HepG2 (cell line): ENCODE measurements around the gene CHRM5. TPM values are rescaled to one million over a fixed set of nuclear protein-coding genes. Genes with fewer than 3 reads are reported as not detected.

ENCODE experiments used
- ATAC-seq: fragments of 200-7000 bp; cut with Tn5 transposase; 3 replicates; pipeline ENCODE4 v1.9.1; 2020; ENCODE audit warnings: mild to moderate bottlenecking, moderate library complexity
- BruUV-seq: library from RNA; stranded (reverse); fragments of 400-500 nt; replicated peaks from 2 replicates; lab custom pipeline; 2021; lab: Mats Ljungman, UMichigan
- CTCF ChIA-PET: fragments of 300-600 bp; formaldehyde crosslinking; extraction: SDS; loops from one replicate; lab custom pipeline; 2021; ENCODE audit warnings: low total read pairs, inconsistent platforms, low intra/inter-chr PET ratio; lab: Yijun Ruan, JAX
- POLR2A ChIA-PET: fragments of 350-600 bp; sonication (Branson Sonifier 250); formaldehyde crosslinking; loops from one replicate; lab custom pipeline; 2020; ENCODE audit warnings: antibody characterized with exemption, inconsistent platforms; lab: Yijun Ruan, JAX
- DNase-seq: peaks from one replicate; pipeline ENCODE4 v3.0.0-alpha.2; 2015; ENCODE audit warnings: low spot score
- FAIRE-seq: peaks from 3 replicates; lab custom pipeline; 2011; peaks lifted over from hg19 to GRCh38; lab: Jason Lieb, UNC
- H2AFZ ChIP-seq: one replicate; pipeline ENCODE4 v1.6.1; 2011; ENCODE audit warnings: low read length, inconsistent platforms
- H3K27ac ChIP-seq: fragments of 300-600 bp; 3 replicates; pipeline ENCODE4 v1.8.0; 2011; ENCODE audit warnings: mixed run types, mild to moderate bottlenecking, mixed read lengths, low read length, inconsistent platforms; ENCODE audit not compliant: insufficient read depth; ENCODE audit errors: extremely low read length
- H3K27me3 ChIP-seq, 2 experiments: fragments of 200-600 bp in 1 of 2; 2 replicates in 1 of 2; 3 replicates in 1 of 2; pipeline versions ENCODE4 v1.6.0 to v1.8.0; 2011; ENCODE audit warnings: low read length in 2 of 2, mild to moderate bottlenecking in 2 of 2, moderate library complexity in 2 of 2, inconsistent platforms in 1 of 2; ENCODE audit not compliant: insufficient read depth in 2 of 2, control insufficient read depth in 1 of 2
- H3K36me3 ChIP-seq, 2 experiments: fragments of 200-600 bp in 1 of 2; replicated peaks in 1 of 2; 2 replicates in 1 of 2; 3 replicates in 1 of 2; pipeline versions ENCODE4 v1.5.1 to v1.8.0; 2011; ENCODE audit warnings: low read length in 2 of 2, inconsistent platforms in 1 of 2; ENCODE audit not compliant: insufficient read depth in 2 of 2, control insufficient read depth in 1 of 2
- H3K4me1 ChIP-seq: 2 replicates; pipeline ENCODE4 v1.5.1; 2012; ENCODE audit warnings: low read length, inconsistent platforms; ENCODE audit not compliant: insufficient read depth
- H3K4me2 ChIP-seq: 2 replicates; pipeline ENCODE4 v1.6.0; 2011; ENCODE audit warnings: low read depth, low read length, inconsistent platforms
- H3K4me3 ChIP-seq, 3 experiments: fragments of 200-600 bp in 1 of 3; sonication (generic), shearing (Covaris generic) in 1 of 3; replicated peaks in 1 of 3; 2 replicates each; pipeline ENCODE4 v1.5.1; 2011 to 2016; ENCODE audit warnings: low read length in 3 of 3, inconsistent platforms in 2 of 3, low read depth in 2 of 3, mild to moderate bottlenecking in 2 of 3, control low read depth in 1 of 3, mixed read lengths in 1 of 3; ENCODE audit not compliant: insufficient read depth in 1 of 3
- H3K79me2 ChIP-seq: one replicate; pipeline ENCODE4 v1.6.1; 2011; ENCODE audit warnings: low read length, inconsistent platforms; ENCODE audit not compliant: insufficient read depth
- H3K9ac ChIP-seq: 2 replicates; pipeline ENCODE4 v1.6.0; 2011; ENCODE audit warnings: mild to moderate bottlenecking, low read depth, low read length, inconsistent platforms; ENCODE audit not compliant: insufficient read depth
- H3K9me3 ChIP-seq: 2 replicates; pipeline ENCODE4 v1.5.1; 2012; ENCODE audit warnings: mild to moderate bottlenecking, low read length
- H4K20me1 ChIP-seq: 2 replicates; pipeline ENCODE4 v1.6.0; 2011; ENCODE audit warnings: inconsistent platforms, mild to moderate bottlenecking, low read length, moderate library complexity; ENCODE audit not compliant: insufficient read depth
- MAFK ChIP-seq, 2 experiments: IDR thresholded peaks in 1 of 2; conservative IDR thresholded peaks in 1 of 2; 2 replicates each; pipeline ENCODE4 v1.6.1; 2011; ENCODE audit warnings: improper control_type of control experiment in 2 of 2, low read length in 2 of 2
- RXRA ChIP-seq: sonication (generic); formaldehyde crosslinking; IDR thresholded peaks from 2 replicates; pipeline ENCODE4 v1.5.1; 2020; ENCODE audit warnings: missing genetic modification reagents
- SAP130 ChIP-seq: IDR thresholded peaks from 2 replicates; pipeline ENCODE4 v1.6.1; 2016; ENCODE audit warnings: low read depth
- SNAI1 ChIP-seq: sonication (generic); formaldehyde crosslinking; IDR thresholded peaks from 2 replicates; pipeline ENCODE4 v1.5.0; 2020; ENCODE audit warnings: mild to moderate bottlenecking, missing genetic modification reagents, borderline replicate concordance
- TBP ChIP-seq: sonication (generic); formaldehyde crosslinking; IDR thresholded peaks from 2 replicates; pipeline ENCODE4 v1.5.0; 2020; ENCODE audit warnings: missing genetic modification reagents
- THYN1 ChIP-seq: sonication (generic); formaldehyde crosslinking; IDR thresholded peaks from 2 replicates; pipeline ENCODE4 v1.8.1; 2023; ENCODE audit warnings: low read depth, mild to moderate bottlenecking, moderate library complexity, missing genetic modification reagents, borderline replicate concordance
- ZBTB38 ChIP-seq: sonication (generic); formaldehyde crosslinking; IDR thresholded peaks from 2 replicates; pipeline ENCODE4 v1.5.1; 2020; ENCODE audit warnings: mild to moderate bottlenecking, missing genetic modification reagents
- ZNF253 ChIP-seq: sonication (generic); formaldehyde crosslinking; IDR thresholded peaks from 2 replicates; pipeline ENCODE4 v1.8.0; 2022; ENCODE audit warnings: mild to moderate bottlenecking, missing genetic modification reagents, borderline replicate concordance
- ZNF484 ChIP-seq: sonication (generic); formaldehyde crosslinking; IDR thresholded peaks from 2 replicates; pipeline ENCODE4 v1.5.1; 2020; ENCODE audit warnings: mild to moderate bottlenecking, low read depth, missing genetic modification reagents, borderline replicate concordance
- ZNF615 ChIP-seq: sonication (generic); formaldehyde crosslinking; IDR thresholded peaks from 2 replicates; pipeline ENCODE4 v1.5.0; 2020; ENCODE audit warnings: mild to moderate bottlenecking, missing genetic modification reagents, borderline replicate concordance
- WGBS: methylation state at CpG from one replicate; pipeline ENCODE4 v1.1.6; 2017; ENCODE audit warnings: low lambda C conversion rate; 5-methylcytosine and 5-hydroxymethylcytosine counted together
- in situ Hi-C: cut with HindIII; loops from 2 replicates; pipeline ENCODE4 v1.10.0; 2017; ENCODE audit warnings: low pct_unique_long_range_greater_than_20kb; ENCODE audit not compliant: extremely low pct_ligation_motif_present
- intact Hi-C: fragments of 100-400 bp; cut with micrococcal nuclease; formaldehyde crosslinking; loops from one replicate; pipeline ENCODE4 v1.10.0; 2022; ENCODE audit not compliant: unreplicated experiment
- polyA plus RNA-seq, 8 experiments: library from polyadenylated mRNA; depleted of rRNA in 3 of 8; stranded (reverse) in 7 of 8; unstranded in 1 of 8; fragments of >200 nt; fragmentation: Illumina TruSeq in 4 of 8; extraction: Trizol in 4 of 8; gene quantifications; 2 replicates each; pipeline versions ENCODE4 v1.2.1 to v1.2.3, GENCODE V29; 2011 to 2016; ENCODE audit warnings: low read depth in 4 of 8, missing spikeins in 1 of 8, mixed read lengths in 1 of 8; ENCODE audit not compliant: insufficient read depth in 1 of 8
- total RNA-seq, 5 experiments: library from RNA; depleted of rRNA; stranded (reverse); fragments of >200 nt; fragmentation: Illumina TruSeq; extraction: Trizol; gene quantifications; 2 replicates each; pipeline ENCODE4 v1.2.3, GENCODE V29; 2016; ENCODE audit warnings: low read depth in 1 of 5
- TF ChIP-seq, protein P1 (sequence below): sonication (generic); formaldehyde crosslinking; IDR thresholded peaks from 2 replicates; pipeline ENCODE4 v1.5.1; 2020; ENCODE audit warnings: missing genetic modification reagents, mild to moderate bottlenecking, borderline replicate concordance
- TF ChIP-seq, protein P2 (sequence below): IDR thresholded peaks from 2 replicates; pipeline ENCODE4 v1.6.1; 2016; ENCODE audit warnings: missing compliant biosample characterization, missing genetic modification reagents, borderline replicate concordance

The CHRM5 gene
- total and polyA plus RNA-seq, 2 of the 13 experiments (the other 11 are each of a cell fraction or from before 2014, with no cell fraction given): not detected

DNA sequence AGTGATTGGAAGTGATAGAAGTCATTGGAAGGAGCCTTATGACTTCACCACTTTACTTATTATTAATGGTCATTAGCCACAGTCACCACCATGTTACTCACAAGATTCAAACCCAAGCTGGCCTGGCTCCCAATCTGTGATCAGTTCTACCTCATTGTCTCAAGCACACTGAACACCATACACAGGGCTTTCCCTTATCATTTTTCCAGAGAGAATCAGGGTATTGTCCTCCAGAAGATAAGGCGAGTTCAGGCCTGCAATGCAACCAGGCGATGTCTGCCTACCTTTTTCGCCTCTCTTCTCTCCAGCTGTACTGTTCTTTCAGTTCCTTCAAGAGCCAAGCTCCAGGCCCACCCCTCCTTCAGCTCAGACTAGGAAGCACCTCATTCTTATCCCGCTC, 108.5 kb downstream of the CHRM5 start (continued):
- no peak for TF ChIP-seq ZNF484 (CRISPR knock-in tag)

DNA sequence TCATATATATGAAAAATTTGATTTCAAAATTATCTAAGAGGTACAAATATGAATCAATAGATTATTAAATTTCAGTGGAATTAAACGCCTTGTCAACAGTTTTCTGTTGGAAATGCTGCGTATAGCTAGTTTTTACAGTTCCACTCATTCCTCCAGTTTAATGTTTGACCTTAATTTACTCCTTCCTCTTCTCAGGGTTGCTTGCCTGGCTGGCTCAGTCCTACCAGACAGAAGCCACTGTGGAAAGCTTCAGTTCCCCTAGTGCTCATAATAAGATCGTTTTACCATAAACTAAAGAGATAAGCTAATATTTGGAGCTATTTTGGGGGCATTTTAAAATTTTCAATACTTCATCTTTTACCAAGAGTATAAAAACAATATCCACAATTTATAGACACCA, 110.6 kb downstream of the CHRM5 start:
- POLR2A ChIA-PET: no interaction called here

DNA sequence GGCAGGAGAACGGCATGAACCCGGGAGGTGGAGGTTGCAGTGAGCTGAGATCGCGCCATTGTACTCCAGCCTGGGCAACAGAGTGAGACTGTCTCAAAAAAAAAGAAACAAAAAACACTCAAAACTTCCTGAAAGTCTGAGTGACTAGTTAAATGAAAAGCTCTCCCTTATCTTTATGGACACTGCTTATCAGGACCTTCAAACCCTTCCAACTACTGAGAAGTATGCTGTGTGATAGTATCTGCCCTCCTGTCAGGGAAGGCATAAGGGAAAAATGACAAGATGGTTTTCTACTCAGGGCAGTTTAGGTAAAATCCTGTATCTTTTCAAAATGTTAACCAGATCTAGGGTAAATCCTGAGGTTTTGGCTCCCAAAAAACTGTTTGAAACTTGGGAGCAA, 111.6 kb downstream of the CHRM5 start:
- intact Hi-C loops (no loop called here), in situ Hi-C loops (no loop called here)
- POLR2A ChIA-PET: no interaction called here
- DNase-seq (no peak), FAIRE-seq (no peak), ATAC-seq (no peak)
- Histone ChIP-seq H3K27ac (no peak overlapping the region), H3K27me3 (no peaks in the 10 kb centered on the region), H2AFZ (no peak overlapping the region), H3K36me3 (peaks cover 0 to 4% of the 10 kb centered on the region in 2 experiments; a peak in 4 of 5 replicates), H3K9ac (no peak overlapping the region), H3K9me3 (no peaks in the 10 kb centered on the region), H4K20me1 (no peaks in the 10 kb centered on the region), H3K79me2 (no peaks in the 10 kb centered on the region), H3K4me1 (no peaks in the 10 kb centered on the region), H3K4me3 (no peak overlapping the region), H3K4me2 (no peak overlapping the region)
- 92% methylated on average over 4 of the region's 4 CpGs for WGBS
- no TSS peak for BruUV-seq
- CTCF ChIA-PET: no interaction called here
- no peak for TF ChIP-seq SNAI1 (CRISPR knock-in tag)
- no peak for TF ChIP-seq RXRA (CRISPR knock-in tag)
- no peak for TF ChIP-seq SAP130 (CRISPR knock-in tag)
- TF ChIP-seq, protein P1, sequence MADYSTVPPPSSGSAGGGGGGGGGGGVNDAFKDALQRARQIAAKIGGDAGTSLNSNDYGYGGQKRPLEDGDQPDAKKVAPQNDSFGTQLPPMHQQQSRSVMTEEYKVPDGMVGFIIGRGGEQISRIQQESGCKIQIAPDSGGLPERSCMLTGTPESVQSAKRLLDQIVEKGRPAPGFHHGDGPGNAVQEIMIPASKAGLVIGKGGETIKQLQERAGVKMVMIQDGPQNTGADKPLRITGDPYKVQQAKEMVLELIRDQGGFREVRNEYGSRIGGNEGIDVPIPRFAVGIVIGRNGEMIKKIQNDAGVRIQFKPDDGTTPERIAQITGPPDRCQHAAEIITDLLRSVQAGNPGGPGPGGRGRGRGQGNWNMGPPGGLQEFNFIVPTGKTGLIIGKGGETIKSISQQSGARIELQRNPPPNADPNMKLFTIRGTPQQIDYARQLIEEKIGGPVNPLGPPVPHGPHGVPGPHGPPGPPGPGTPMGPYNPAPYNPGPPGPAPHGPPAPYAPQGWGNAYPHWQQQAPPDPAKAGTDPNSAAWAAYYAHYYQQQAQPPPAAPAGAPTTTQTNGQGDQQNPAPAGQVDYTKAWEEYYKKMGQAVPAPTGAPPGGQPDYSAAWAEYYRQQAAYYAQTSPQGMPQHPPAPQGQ (CRISPR knock-in tag): no peak
- TF ChIP-seq ZNF615 (CRISPR knock-in tag): no peak
- no peak for TF ChIP-seq ZNF253 (CRISPR knock-in tag)
- TF ChIP-seq, protein P2, sequence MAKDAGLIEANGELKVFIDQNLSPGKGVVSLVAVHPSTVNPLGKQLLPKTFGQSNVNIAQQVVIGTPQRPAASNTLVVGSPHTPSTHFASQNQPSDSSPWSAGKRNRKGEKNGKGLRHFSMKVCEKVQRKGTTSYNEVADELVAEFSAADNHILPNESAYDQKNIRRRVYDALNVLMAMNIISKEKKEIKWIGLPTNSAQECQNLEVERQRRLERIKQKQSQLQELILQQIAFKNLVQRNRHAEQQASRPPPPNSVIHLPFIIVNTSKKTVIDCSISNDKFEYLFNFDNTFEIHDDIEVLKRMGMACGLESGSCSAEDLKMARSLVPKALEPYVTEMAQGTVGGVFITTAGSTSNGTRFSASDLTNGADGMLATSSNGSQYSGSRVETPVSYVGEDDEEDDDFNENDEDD: no peak
- TF ChIP-seq THYN1: no peak

More for the DNA sequence above, 110.6 kb downstream of the CHRM5 start:
- H3K4me2 ChIP-seq: no peak overlapping the region
- H3K27me3 ChIP-seq: no peaks in the 10 kb centered on the region
- no peak overlapping the region for H3K27ac ChIP-seq
- 58% methylated on average over 3 of the region's 3 CpGs for WGBS
- H4K20me1 ChIP-seq: no peaks in the 10 kb centered on the region
- in situ Hi-C loops (no loop called here), intact Hi-C loops (no loop called here)
- H3K4me3 ChIP-seq: no peak overlapping the region
- no peak for ATAC-seq
- no peak overlapping the region for H3K9ac ChIP-seq
- DNase-seq: no peak
- no TSS peak for BruUV-seq
- TF ChIP-seq MAFK (conservative IDR thresholded peaks at IDR 0.05 in 1 of 2, IDR thresholded peaks at IDR 0.05 in 1 of 2; ENCODE audit: low read length in 2 of 2) (peak in 1 of 2 experiments; percentile 40; a peak in 1 of 4 replicates), ZBTB38 (CRISPR knock-in tag) (no peak), TBP (no peak)
- no peak overlapping the region for H2AFZ ChIP-seq
- H3K9me3 ChIP-seq: no peaks in the 10 kb centered on the region
- no peaks in the 10 kb centered on the region for H3K4me1 ChIP-seq
- no peaks in the 10 kb centered on the region for H3K79me2 ChIP-seq
- CTCF ChIA-PET: no interaction called here
- no peaks in the 10 kb centered on the region for H3K36me3 ChIP-seq
- FAIRE-seq: no peak
